Karpas-422 (cell line): ENCODE data around the gene ZNF577. TPM values are rescaled to one million over a fixed set of nuclear protein-coding genes. Genes with fewer than 3 reads are reported as not detected.
A peak's percentile ranks its signal among the peaks of the same experiment; 100 is the strongest.
"Not testable (repeated sequence)": the region's sequence is repeated elsewhere in the genome, so short reads cannot be mapped to it uniquely, and the experiment has no call there.

ENCODE experiments used
- DNase-seq: peaks from one replicate; pipeline ENCODE4 v3.0.0-alpha.2; 2015
- H2AFZ ChIP-seq: fragments of 200-600 bp; sonication (generic); 2 replicates; pipeline ENCODE4 v1.6.1; 2014; ENCODE audit warnings: antibody characterized with exemption, low read length, mixed read lengths
- H3K27ac ChIP-seq: fragments of 200-600 bp; sonication (generic); 2 replicates; pipeline ENCODE4 v1.5.1; 2014; ENCODE audit warnings: mild to moderate bottlenecking, low read length, moderate library complexity
- H3K27me3 ChIP-seq: fragments of 200-600 bp; sonication (generic); 2 replicates; pipeline ENCODE4 v1.6.1; 2014; ENCODE audit warnings: low read length, mixed read lengths
- H3K36me3 ChIP-seq: fragments of 200-600 bp; sonication (generic); 2 replicates; pipeline ENCODE4 v1.6.1; 2014; ENCODE audit warnings: low read length, mixed read lengths; ENCODE audit not compliant: insufficient read depth
- H3K4me1 ChIP-seq: fragments of 200-600 bp; sonication (generic); 2 replicates; pipeline ENCODE4 v1.6.1; 2014; ENCODE audit warnings: mild to moderate bottlenecking, low read length, mixed read lengths
- H3K4me2 ChIP-seq: fragments of 200-600 bp; sonication (generic); 2 replicates; pipeline ENCODE4 v1.6.1; 2014; ENCODE audit warnings: low read length, low read depth, mild to moderate bottlenecking; ENCODE audit not compliant: poor library complexity, severe bottlenecking
- H3K4me3 ChIP-seq: fragments of 200-600 bp; sonication (generic); 2 replicates; pipeline ENCODE4 v1.5.1; 2014; ENCODE audit warnings: mild to moderate bottlenecking, antibody characterized with exemption, low read length, mixed read lengths
- H3K79me2 ChIP-seq: fragments of 200-600 bp; sonication (generic); 2 replicates; pipeline ENCODE4 v1.6.1; 2014; ENCODE audit warnings: mild to moderate bottlenecking, low read length, mixed read lengths
- H3K9ac ChIP-seq: fragments of 200-600 bp; sonication (generic); 2 replicates; pipeline ENCODE4 v1.6.0; 2014; ENCODE audit warnings: low read length
- H3K9me2 ChIP-seq: fragments of 200-600 bp; sonication (generic), shearing (Covaris generic); replicated peaks from 2 replicates; pipeline ENCODE4 v1.6.0; 2014; ENCODE audit warnings: mild to moderate bottlenecking, low read length, moderate library complexity; ENCODE audit not compliant: insufficient read depth
- H3K9me3 ChIP-seq: fragments of 300-700, 200-600 bp; sonication (generic); 2 replicates; pipeline ENCODE4 v1.6.1; 2014; ENCODE audit warnings: low read length, mixed read lengths
- H4K20me1 ChIP-seq: fragments of 200-600 bp; sonication (generic); 2 replicates; pipeline ENCODE4 v1.6.1; 2014; ENCODE audit warnings: mild to moderate bottlenecking, antibody characterized with exemption, low read length, low read depth; ENCODE audit not compliant: insufficient read depth
- total RNA-seq: library from RNA; depleted of rRNA; stranded (reverse); fragments of >200 nt; shearing (Covaris generic); gene quantifications from 2 replicates; pipeline ENCODE4 v1.2.3, GENCODE V29; 2014; ENCODE audit warnings: low replicate concordance

Gene ZNF577
- total RNA-seq, 1 experiment from 2014 or later: 40.0 TPM

DNA sequence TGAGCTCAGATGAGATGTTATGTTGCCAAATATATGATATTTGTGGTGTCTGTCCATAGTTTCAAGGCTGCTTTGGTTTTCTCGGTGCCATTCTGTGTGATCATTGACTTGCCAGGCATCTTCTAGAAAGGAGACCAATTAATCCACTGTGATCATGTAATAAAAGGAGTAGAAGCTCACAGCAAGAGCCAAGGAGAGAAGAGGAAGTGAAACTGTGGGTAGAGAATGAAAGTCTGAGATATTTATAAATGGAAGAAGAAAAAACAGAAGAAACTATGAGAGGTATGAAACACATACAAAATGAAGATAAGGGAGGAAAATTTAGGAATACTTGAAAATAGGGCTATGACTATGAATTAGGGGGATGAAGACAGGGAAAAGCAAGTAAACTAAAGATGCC is 28.4 kb upstream of the ZNF577 start:
- no peak overlapping the region for H3K27ac ChIP-seq
- no peak overlapping the region for H3K4me2 ChIP-seq
- no peaks in the 10 kb centered on the region for H3K27me3 ChIP-seq
- peaks cover 85% of the 10 kb centered on the region for H3K9me3 ChIP-seq
- no peak overlapping the region for H2AFZ ChIP-seq
- peaks cover 3% of the 10 kb centered on the region; the same call in 1 of the 2 replicates for H3K36me3 ChIP-seq
- DNase-seq: peak; percentile 70
- no peak overlapping the region for H3K4me3 ChIP-seq
- no peaks in the 10 kb centered on the region for H4K20me1 ChIP-seq
- H3K9me2 ChIP-seq: no peaks in the 10 kb centered on the region
- no peak overlapping the region for H3K9ac ChIP-seq
- no peaks in the 10 kb centered on the region for H3K4me1 ChIP-seq
- no peaks in the 10 kb centered on the region for H3K79me2 ChIP-seq

GRCh38 chr19:51915324-51915867 is 27.6 kb upstream of the ZNF577 start:
- Histone ChIP-seq H3K9me2 (no peaks in the 10 kb centered on the region), H3K4me3 (no peak overlapping the region), H3K79me2 (no peaks in the 10 kb centered on the region), H2AFZ (no peak overlapping the region), H3K27me3 (no peaks in the 10 kb centered on the region), H3K4me1 (no peaks in the 10 kb centered on the region), H3K27ac (no peak overlapping the region), H3K36me3 (peaks cover 3% of the 10 kb centered on the region; the same call in 1 of the 2 replicates), H3K4me2 (no peak overlapping the region), H3K9me3 (peaks cover 80% of the 10 kb centered on the region), H4K20me1 (no peaks in the 10 kb centered on the region), H3K9ac (no peak overlapping the region)
- no peak for DNase-seq

GRCh38 chr19:51907981-51908380 is 20.2 kb upstream of the ZNF577 start:
- H4K20me1 ChIP-seq, H3K27ac ChIP-seq, H3K4me2 ChIP-seq, H3K9ac ChIP-seq, H3K4me3 ChIP-seq, H2AFZ ChIP-seq, DNase-seq, H3K9me2 ChIP-seq, H3K4me1 ChIP-seq, H3K27me3 ChIP-seq: not testable (repeated sequence)
- Histone ChIP-seq H3K9me3 (peaks cover 47% of the 10 kb centered on the region), H3K36me3 (peaks cover 10% of the 10 kb centered on the region), H3K79me2 (peaks cover 19% of the 10 kb centered on the region)

GRCh38 chr19:51906108-51906507 is 18.4 kb upstream of the ZNF577 start:
- not testable (repeated sequence) for DNase-seq, H3K4me1 ChIP-seq, H3K9ac ChIP-seq, H3K4me3 ChIP-seq, H3K27me3 ChIP-seq, H3K4me2 ChIP-seq, H3K27ac ChIP-seq, H4K20me1 ChIP-seq, H3K9me2 ChIP-seq, H2AFZ ChIP-seq
- Histone ChIP-seq H3K36me3 (peaks cover 28% of the 10 kb centered on the region), H3K9me3 (peaks cover 43% of the 10 kb centered on the region), H3K79me2 (peaks cover 37% of the 10 kb centered on the region)

GRCh38 chr19:51905639-51906038 is 17.9 kb upstream of the ZNF577 start:
- H3K4me1 ChIP-seq, H3K9me2 ChIP-seq, H3K4me2 ChIP-seq, H3K27me3 ChIP-seq, H3K27ac ChIP-seq, H4K20me1 ChIP-seq, DNase-seq, H3K9ac ChIP-seq: not testable (repeated sequence)
- H3K4me3 ChIP-seq: 0 out of 2 replicates have a peak overlapping the region, but pooled peaks have one; percentile 89
- H3K9me3 ChIP-seq: peaks cover 46% of the 10 kb centered on the region
- H3K36me3 ChIP-seq: peaks cover 33% of the 10 kb centered on the region
- peak overlapping the region; percentile 94 for H2AFZ ChIP-seq
- peaks cover 41% of the 10 kb centered on the region for H3K79me2 ChIP-seq

DNA sequence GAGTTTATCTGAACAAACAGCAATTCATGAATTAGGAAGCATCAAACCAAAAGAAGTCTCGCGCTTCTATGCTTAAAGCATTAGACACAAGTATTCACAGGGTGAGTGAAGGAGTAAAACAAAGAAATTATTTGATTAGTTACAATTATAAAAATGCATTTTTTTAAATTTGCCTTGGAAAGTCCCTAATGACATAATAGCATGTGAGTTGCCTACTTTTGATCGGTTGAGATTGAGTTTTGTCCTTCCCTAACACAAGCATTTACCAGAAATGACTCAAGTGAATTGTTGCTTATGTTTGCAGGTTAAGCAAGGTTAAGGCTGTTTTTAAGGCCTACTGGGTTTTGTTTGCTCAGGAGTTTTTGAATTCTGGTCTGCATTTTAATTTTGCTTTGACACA is 17.5 kb upstream of the ZNF577 start:
- no peak overlapping the region for H3K27ac ChIP-seq
- H3K9ac ChIP-seq: no peak overlapping the region
- no peak overlapping the region for H3K4me2 ChIP-seq
- peak overlapping the region; percentile 89 for H3K4me3 ChIP-seq
- H2AFZ ChIP-seq: peak overlapping the region; percentile 94
- H3K36me3 ChIP-seq: peaks cover 37% of the 10 kb centered on the region
- H3K9me3 ChIP-seq: peaks cover 49% of the 10 kb centered on the region
- H3K27me3 ChIP-seq: no peaks in the 10 kb centered on the region
- H4K20me1 ChIP-seq: no peaks in the 10 kb centered on the region
- H3K79me2 ChIP-seq: peaks cover 46% of the 10 kb centered on the region
- DNase-seq: no peak
- H3K4me1 ChIP-seq: peaks cover 8% of the 10 kb centered on the region
- no peaks in the 10 kb centered on the region for H3K9me2 ChIP-seq

DNA sequence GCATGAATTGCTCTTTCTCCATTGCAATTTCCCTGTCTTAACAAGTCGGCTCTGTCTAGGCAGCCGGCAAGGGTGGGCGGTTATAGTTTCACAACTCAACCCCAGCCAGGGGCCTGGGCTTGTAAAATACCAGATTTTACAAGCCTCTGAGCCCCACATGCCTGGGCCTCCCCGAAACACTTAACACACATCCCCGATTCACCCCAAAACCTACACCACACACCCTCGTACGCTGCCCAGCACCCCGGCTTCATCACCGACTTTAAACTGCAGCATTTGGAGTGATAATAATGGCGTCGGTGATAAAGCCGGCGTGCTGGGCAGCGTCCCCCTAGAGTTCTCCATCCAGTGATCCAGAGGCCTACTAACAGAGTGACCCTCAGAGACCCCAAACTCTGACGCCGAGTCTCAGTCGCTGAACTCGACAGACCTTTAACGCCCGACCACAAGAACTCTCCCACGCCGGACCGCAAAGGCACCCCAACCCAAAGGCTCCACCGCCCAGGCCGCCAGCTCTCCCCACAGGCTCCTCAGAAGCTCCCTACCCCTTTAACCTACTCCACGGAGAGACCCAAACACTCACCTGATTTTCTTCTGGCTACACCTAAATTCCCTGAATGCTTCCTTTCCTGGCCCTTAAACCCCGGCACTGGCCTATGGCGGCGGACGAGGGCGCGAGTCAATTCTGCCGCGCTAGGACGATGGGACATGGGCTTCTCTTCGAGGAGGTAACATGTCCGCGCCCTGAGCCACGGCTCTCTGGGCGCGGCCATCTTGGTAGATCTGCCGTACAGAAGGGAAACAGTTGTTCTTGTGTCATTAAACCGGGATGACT is 16.8 kb upstream of the ZNF577 start, which contains the start of gene ZNF649:
ZNF649 (minus strand) TSS at position 687 of the 835 bp plus-strand sequence. CDS start 4,910 bp downstream, outside the sequence.
- no peaks in the 10 kb centered on the region for H3K27me3 ChIP-seq

GRCh38 chr19:51903192-51903591 is 15.4 kb upstream of the ZNF577 start:
- Histone ChIP-seq H4K20me1 (no peaks in the 10 kb centered on the region), H3K27ac (no peak overlapping the region), H3K4me2 (no peak overlapping the region), H3K9ac (no peak overlapping the region), H2AFZ (no peak overlapping the region), H3K4me3 (peak overlapping the region; percentile 89; the same call in 1 of the 2 replicates), H3K27me3 (no peaks in the 10 kb centered on the region), H3K4me1 (peaks cover 8% of the 10 kb centered on the region), H3K9me3 (peaks cover 53% of the 10 kb centered on the region), H3K9me2 (no peaks in the 10 kb centered on the region), H3K79me2 (peaks cover 64% of the 10 kb centered on the region), H3K36me3 (peaks cover 57% of the 10 kb centered on the region)
- no peak for DNase-seq

More for the DNA sequence above, 16.8 kb upstream of the ZNF577 start, which contains the start of gene ZNF649:
- peak within 1 kb of the TSS; percentile 85 for H3K4me2 ChIP-seq
- peak within 1 kb of the TSS; percentile 13; the same call in 1 of the 2 replicates for H3K27ac ChIP-seq
- peak; percentile 97 for DNase-seq
- peaks cover 49% of the 10 kb centered on the region for H3K9me3 ChIP-seq
- no peaks in the 10 kb centered on the region for H3K9me2 ChIP-seq
- H2AFZ ChIP-seq: peak within 1 kb of the TSS; percentile 94
- H3K9ac ChIP-seq: peak within 1 kb of the TSS; percentile 94
- H3K4me1 ChIP-seq: peaks cover 8% of the 10 kb centered on the region
- H3K79me2 ChIP-seq: peaks cover 52% of the 10 kb centered on the region
- no peaks in the 10 kb centered on the region for H4K20me1 ChIP-seq
- H3K36me3 ChIP-seq: peaks cover 44% of the 10 kb centered on the region
- H3K4me3 ChIP-seq: peak within 1 kb of the TSS; percentile 89
